Esophagus squamous epithelium (tissue), 5 donors: ENCODE measurements around the gene RHOBTB1. TPM values are rescaled to one million over a fixed set of nuclear protein-coding genes. Genes with fewer than 3 reads are reported as not detected.

Experiments used
- DNase-seq: peaks from one replicate; lab custom pipeline; 2025; lab: John Stamatoyannopoulos, UW
- H3K27ac ChIP-seq, 4 donors: fragments of 200-600 bp; sonication (generic); one replicate each; pipeline ENCODE4 v1.5.1; 2016 to 2019; ENCODE audit warnings: mild to moderate bottlenecking in 1 of 4
- H3K27me3 ChIP-seq, 4 donors: fragments of 200-600 bp; sonication (generic); 1 replicate in 3 of 4; 2 replicates in 1 of 4; pipeline versions ENCODE4 v1.5.1 to v1.6.0; 2017 to 2021; ENCODE audit warnings: antibody characterized with exemption in 1 of 4
- H3K36me3 ChIP-seq, 3 donors: fragments of 200-600 bp; sonication (generic); one replicate each; pipeline ENCODE4 v1.5.1; 2016 to 2019
- H3K4me1 ChIP-seq, 3 donors: fragments of 200-600 bp; sonication (generic); one replicate each; pipeline ENCODE4 v1.5.1; 2017 to 2019
- H3K4me3 ChIP-seq, 4 donors: fragments of 200-600 bp; sonication (generic); 1 replicate in 3 of 4; 2 replicates in 1 of 4; pipeline ENCODE4 v1.5.1; 2016 to 2019; ENCODE audit warnings: mild to moderate bottlenecking in 2 of 4, moderate library complexity in 1 of 4
- H3K9me3 ChIP-seq, 3 donors: fragments of 200-600 bp; sonication (generic); one replicate each; pipeline ENCODE4 v1.5.1; 2016 to 2019
- CTCF ChIP-seq, 6 experiments: fragments of 450-650 bp in 4 of 6; fragments of 200-600 bp in 2 of 6; sonication (generic) in 2 of 6; IDR thresholded peaks; one replicate each; pipeline ENCODE4 v1.5.1; 2016 to 2019; ENCODE audit warnings: antibody characterized with exemption in 6 of 6, mild to moderate bottlenecking in 4 of 6, moderate library complexity in 4 of 6
- POLR2A ChIP-seq, 4 donors: fragments of 450-650 bp; IDR thresholded peaks; one replicate each; pipeline ENCODE4 v1.6.1; 2017; ENCODE audit warnings: antibody characterized with exemption in 4 of 4, mild to moderate bottlenecking in 4 of 4, moderate library complexity in 3 of 4
- WGBS, 2 donors: methylation state at CpG; one replicate each; pipeline ENCODE4 v1.1.5; 2018; 5-methylcytosine and 5-hydroxymethylcytosine counted together
- intact Hi-C: fragments of 100-400 bp; cut with DNase I; formaldehyde crosslinking; loops from one replicate; pipeline ENCODE4 v1.15.0; 2022
- total RNA-seq, 4 donors: library from RNA; depleted of rRNA; stranded (reverse); fragments of >200 nt; gene quantifications; one replicate each; pipeline ENCODE4 v1.1.0, GENCODE V29; 2016
- donor health status: DM: yes; HTN: yes; CAD: no.

The RHOBTB1 gene
- total RNA-seq, 4 donors from 2014 or later = 0.11 to 3.4 (median 1.4) TPM

- Histone ChIP-seq H3K27me3 (no peaks in the 10 kb centered on the region), H3K4me1 (peaks cover 0 to 21% (median 13%) of the 10 kb centered on the region in 3 donors), H3K27ac (no peak overlapping the region), H3K9me3 (no peaks in the 10 kb centered on the region), H3K4me3 (no peak overlapping the region), H3K36me3 (no peaks in the 10 kb centered on the region)
- no peak for DNase-seq
- intact Hi-C loops = loop anchor here (5.0 kb wide), 1 partner anchor 143 kb away; no protein-coding TSS in a partner anchor
- no peak for TF ChIP-seq POLR2A (IDR thresholded peaks at IDR 0.05)
- TF ChIP-seq CTCF (IDR thresholded peaks at IDR 0.05) = no peak
- WGBS, 2 donors = 87 to 90% methylated on average over 3 of the region's 3 CpGs
Measured at GRCh38 chr10:60960031-60960430, 16.0 kb upstream of the RHOBTB1 start.

- peaks cover 0 to 11% (median 9%) of the 10 kb centered on the region in 3 donors for H3K4me1 ChIP-seq
- 40 to 46% methylated on average over 3 of the region's 3 CpGs for WGBS, 2 donors
- intact Hi-C loops = no loop called here
- H3K4me3 ChIP-seq = no peak overlapping the region
- DNase-seq = no peak
- no peaks in the 10 kb centered on the region for H3K9me3 ChIP-seq
- no peak overlapping the region for H3K27ac ChIP-seq
- no peaks in the 10 kb centered on the region for H3K36me3 ChIP-seq
- no peak for TF ChIP-seq POLR2A (IDR thresholded peaks at IDR 0.05)
- no peak for TF ChIP-seq CTCF (IDR thresholded peaks at IDR 0.05)
- H3K27me3 ChIP-seq = no peaks in the 10 kb centered on the region
Measured at GRCh38 chr10:60958892-60959601, 15.1 kb upstream of the RHOBTB1 start.

GRCh38 chr10:60957667-60958221 lies 13.8 kb upstream of the RHOBTB1 start:
- WGBS, 2 donors = 78 to 81% methylated on average over 3 of the region's 3 CpGs
- no peaks in the 10 kb centered on the region for H3K36me3 ChIP-seq
- no peak overlapping the region for H3K4me3 ChIP-seq
- intact Hi-C loops = no loop called here
- H3K27ac ChIP-seq = no peak overlapping the region
- H3K27me3 ChIP-seq = no peaks in the 10 kb centered on the region
- DNase-seq = no peak
- H3K4me1 ChIP-seq = no peaks in the 10 kb centered on the region
- TF ChIP-seq POLR2A (IDR thresholded peaks at IDR 0.05) (no peak), CTCF (IDR thresholded peaks at IDR 0.05) (no peak)
- H3K9me3 ChIP-seq = no peaks in the 10 kb centered on the region

GRCh38 chr10:60955957-60956425 lies 12.0 kb upstream of the RHOBTB1 start:
- intact Hi-C loops = no loop called here
- no peaks in the 10 kb centered on the region for H3K4me1 ChIP-seq
- H3K4me3 ChIP-seq = no peak overlapping the region
- no peaks in the 10 kb centered on the region for H3K36me3 ChIP-seq
- H3K27ac ChIP-seq = no peak overlapping the region
- 45 to 55% methylated on average over 2 of the region's 2 CpGs for WGBS, 2 donors
- H3K27me3 ChIP-seq = no peaks in the 10 kb centered on the region
- no peak for DNase-seq
- TF ChIP-seq POLR2A (IDR thresholded peaks at IDR 0.05) (no peak), CTCF (IDR thresholded peaks at IDR 0.05) (no peak)
- no peaks in the 10 kb centered on the region for H3K9me3 ChIP-seq

- no peaks in the 10 kb centered on the region for H3K36me3 ChIP-seq
- no peak overlapping the region for H3K27ac ChIP-seq
- H3K4me1 ChIP-seq = no peaks in the 10 kb centered on the region
- TF ChIP-seq POLR2A (IDR thresholded peaks at IDR 0.05) (no peak), CTCF (IDR thresholded peaks at IDR 0.05) (no peak)
- H3K9me3 ChIP-seq = no peaks in the 10 kb centered on the region
- no peak overlapping the region for H3K4me3 ChIP-seq
- no peaks in the 10 kb centered on the region for H3K27me3 ChIP-seq
- intact Hi-C loops = no loop called here
- DNase-seq = no peak
Measured at GRCh38 chr10:60955316-60955715, 11.3 kb upstream of the RHOBTB1 start.
